Thoracic aorta (tissue), 2 donors: Measurements from ENCODE around the gene ABCC3. TPM values are rescaled to one million over a fixed set of nuclear protein-coding genes. Genes with fewer than 3 reads are reported as not detected.

Experiments used
- ATAC-seq: fragments of 150-250 bp; one replicate; pipeline ENCODE4 v1.8.0; 2017; ENCODE audit warnings: low read depth; ENCODE audit not compliant: insufficient number of reproducible peaks, low FRiP score
- DNase-seq: peaks from one replicate; pipeline ENCODE4 v3.0.0-alpha.2; 2020; ENCODE audit warnings: low spot score
- H3K27ac ChIP-seq, 2 donors: fragments of 200-600 bp; sonication (generic); 1 replicate in 1 of 2; 2 replicates in 1 of 2; pipeline ENCODE4 v1.5.1; 2016; ENCODE audit warnings: mild to moderate bottlenecking in 2 of 2, moderate library complexity in 2 of 2
- H3K27me3 ChIP-seq: fragments of 200-600 bp; sonication (generic); replicated peaks from 2 replicates; pipeline ENCODE4 v1.6.0; 2016; ENCODE audit warnings: mild to moderate bottlenecking; ENCODE audit not compliant: insufficient read depth
- H3K36me3 ChIP-seq: fragments of 200-600 bp; sonication (generic); one replicate; pipeline ENCODE4 v1.5.1; 2016
- H3K4me1 ChIP-seq, 2 donors: fragments of 200-600 bp; sonication (generic); 1 replicate in 1 of 2; 2 replicates in 1 of 2; pipeline versions ENCODE4 v1.5.1 to v1.6.0; 2016; ENCODE audit warnings: low read depth in 2 of 2, mild to moderate bottlenecking in 1 of 2; ENCODE audit not compliant: control insufficient read depth in 1 of 2
- H3K4me3 ChIP-seq: fragments of 200-600 bp; sonication (generic); 2 replicates; pipeline ENCODE4 v1.5.1; 2016; ENCODE audit warnings: mild to moderate bottlenecking
- H3K9me3 ChIP-seq: fragments of 200-600 bp; sonication (generic); 2 replicates; pipeline ENCODE4 v1.5.1; 2016
- CTCF ChIP-seq: fragments of 200-600 bp; sonication (generic); IDR thresholded peaks from one replicate; pipeline ENCODE4 v1.5.1; 2019; ENCODE audit warnings: antibody characterized with exemption
- total RNA-seq, 2 donors: library from RNA; depleted of rRNA; stranded (reverse); fragments of >200 nt; gene quantifications; one replicate each; pipeline versions ENCODE4 v1.1.0 to v1.2.3, GENCODE V29; 2016

The ABCC3 gene
- total RNA-seq, 2 donors from 2014 or later: 72.7 to 143 TPM

GRCh38 chr17:50613007-50613992 lies 21.4 kb upstream of the ABCC3 start:
- TF ChIP-seq CTCF: no peak
- Histone ChIP-seq H3K4me3 (no peak overlapping the region), H3K36me3 (no peaks in the 10 kb centered on the region), H3K27ac (no peak overlapping the region), H3K9me3 (no peaks in the 10 kb centered on the region), H3K4me1 (no peaks in the 10 kb centered on the region), H3K27me3 (no peaks in the 10 kb centered on the region)
- ATAC-seq (no peak), DNase-seq (no peak)

GRCh38 chr17:50614471-50615051 lies 20.1 kb upstream of the ABCC3 start:
- DNase-seq (no peak), ATAC-seq (no peak)
- no peak overlapping the region for H3K27ac ChIP-seq
- H3K9me3 ChIP-seq: no peaks in the 10 kb centered on the region
- TF ChIP-seq CTCF: no peak
- no peaks in the 10 kb centered on the region for H3K36me3 ChIP-seq
- H3K27me3 ChIP-seq: no peaks in the 10 kb centered on the region
- no peak overlapping the region for H3K4me3 ChIP-seq
- no peaks in the 10 kb centered on the region for H3K4me1 ChIP-seq

GRCh38 chr17:50615828-50616227 lies 18.9 kb upstream of the ABCC3 start:
- Histone ChIP-seq H3K9me3 (no peaks in the 10 kb centered on the region), H3K36me3 (no peaks in the 10 kb centered on the region), H3K27me3 (no peaks in the 10 kb centered on the region), H3K27ac (no peak overlapping the region), H3K4me3 (no peak overlapping the region), H3K4me1 (no peaks in the 10 kb centered on the region)
- no peak for DNase-seq
- ATAC-seq: no peak
- no peak for TF ChIP-seq CTCF

- DNase-seq (no peak), ATAC-seq (no peak)
- Histone ChIP-seq H3K4me3 (no peak overlapping the region), H3K27ac (no peak overlapping the region), H3K9me3 (no peaks in the 10 kb centered on the region), H3K4me1 (no peaks in the 10 kb centered on the region), H3K27me3 (no peaks in the 10 kb centered on the region), H3K36me3 (no peaks in the 10 kb centered on the region)
- no peak for TF ChIP-seq CTCF
These were observed 16.4 kb upstream of the ABCC3 start for GRCh38 chr17:50618300-50618699.

GRCh38 chr17:50618941-50619340 lies 15.7 kb upstream of the ABCC3 start:
- no peak overlapping the region for H3K27ac ChIP-seq
- TF ChIP-seq CTCF: no peak
- H3K27me3 ChIP-seq: no peaks in the 10 kb centered on the region
- DNase-seq (no peak), ATAC-seq (no peak)
- no peak overlapping the region for H3K4me3 ChIP-seq
- H3K4me1 ChIP-seq: no peaks in the 10 kb centered on the region
- H3K9me3 ChIP-seq: no peaks in the 10 kb centered on the region
- no peaks in the 10 kb centered on the region for H3K36me3 ChIP-seq
